Astrocyte (in vitro differentiated cells and primary cell): Measurements from ENCODE around the gene CCDC57. TPM values are rescaled to one million over a fixed set of nuclear protein-coding genes. Genes with fewer than 3 reads are reported as not detected.

ENCODE experiments used
- DNase-seq: peaks from one replicate; pipeline ENCODE4 v3.0.0-alpha.2; 2010; ENCODE audit warnings: low read depth
- FAIRE-seq: peaks from 2 replicates; lab custom pipeline; 2011; peaks lifted over from hg19 to GRCh38; lab: Jason Lieb, UNC
- H2AFZ ChIP-seq: 2 replicates; pipeline ENCODE4 v1.6.0; 2012; ENCODE audit warnings: low read depth, low read length, inconsistent platforms
- H3K27ac ChIP-seq: 2 replicates; pipeline ENCODE4 v1.5.1; 2011; ENCODE audit warnings: low read depth, low read length, inconsistent platforms
- H3K27me3 ChIP-seq: 2 replicates; pipeline ENCODE4 v1.6.0; 2011; ENCODE audit warnings: low read length, inconsistent platforms; ENCODE audit not compliant: insufficient read depth
- H3K36me3 ChIP-seq: 2 replicates; pipeline ENCODE4 v1.5.1; 2011; ENCODE audit warnings: low read length, inconsistent platforms; ENCODE audit not compliant: insufficient read depth
- H3K4me1 ChIP-seq: 2 replicates; pipeline ENCODE4 v1.5.1; 2011; ENCODE audit warnings: low read length, inconsistent platforms; ENCODE audit not compliant: insufficient read depth
- H3K4me2 ChIP-seq: 2 replicates; pipeline ENCODE4 v1.6.0; 2012; ENCODE audit warnings: low read length, inconsistent platforms
- H3K4me3 ChIP-seq: 2 replicates; pipeline ENCODE4 v1.5.1; 2011; ENCODE audit warnings: low read depth, mild to moderate bottlenecking, low read length, inconsistent platforms; ENCODE audit not compliant: insufficient read depth
- H3K79me2 ChIP-seq: 2 replicates; pipeline ENCODE4 v1.6.0; 2012; ENCODE audit warnings: mild to moderate bottlenecking, low read length, inconsistent platforms; ENCODE audit not compliant: insufficient read depth
- H3K9ac ChIP-seq: 2 replicates; pipeline ENCODE4 v1.6.0; 2012; ENCODE audit warnings: mild to moderate bottlenecking, low read length, inconsistent platforms
- H3K9me3 ChIP-seq: 2 replicates; pipeline ENCODE4 v1.5.1; 2012; ENCODE audit warnings: low read depth, mild to moderate bottlenecking, low read length, inconsistent platforms; ENCODE audit not compliant: insufficient read depth
- H4K20me1 ChIP-seq: 2 replicates; pipeline ENCODE4 v1.6.0; 2012; ENCODE audit warnings: low read length, inconsistent platforms; ENCODE audit not compliant: insufficient read depth
- H3K27ac Mint-ChIP-seq: one replicate; pipeline ENCODE4 v1.8.0; 2021; ENCODE audit warnings: mild to moderate bottlenecking, mixed read lengths; ENCODE audit not compliant: unreplicated experiment
- H3K27me3 Mint-ChIP-seq: one replicate; pipeline ENCODE4 v1.8.0; 2021; ENCODE audit warnings: low read depth, mixed read lengths; ENCODE audit not compliant: unreplicated experiment
- H3K36me3 Mint-ChIP-seq: one replicate; pipeline ENCODE4 v1.8.0; 2021; ENCODE audit warnings: low read depth, mixed read lengths; ENCODE audit not compliant: unreplicated experiment
- H3K4me1 Mint-ChIP-seq: one replicate; pipeline ENCODE4 v1.8.0; 2021; ENCODE audit warnings: low read depth, mixed read lengths; ENCODE audit not compliant: unreplicated experiment
- H3K4me3 Mint-ChIP-seq: one replicate; pipeline ENCODE4 v1.8.0; 2021; ENCODE audit warnings: mild to moderate bottlenecking, moderate library complexity, mixed read lengths; ENCODE audit not compliant: unreplicated experiment
- H3K9me3 Mint-ChIP-seq: one replicate; pipeline ENCODE4 v1.8.0; 2021; ENCODE audit warnings: mild to moderate bottlenecking, mixed read lengths; ENCODE audit not compliant: unreplicated experiment
- EZH2 ChIP-seq: IDR thresholded peaks from 2 replicates; pipeline ENCODE4 v1.6.1; 2012; ENCODE audit warnings: mild to moderate bottlenecking, low read length, inconsistent platforms; ENCODE audit not compliant: insufficient read depth
- total RNA-seq: library from RNA; stranded (reverse); gene quantifications from 2 replicates; pipeline ENCODE4 v1.2.1, GENCODE V29; 2021
- TF ChIP-seq, protein P1 (sequence below): IDR thresholded peaks from 2 replicates; pipeline ENCODE4 v1.5.1; 2011; ENCODE audit warnings: low read depth, mild to moderate bottlenecking, inconsistent platforms, low read length, moderate library complexity; ENCODE audit not compliant: insufficient read depth

Gene CCDC57
- total RNA-seq, 1 donor from 2014 or later = 20.4 TPM

DNA sequence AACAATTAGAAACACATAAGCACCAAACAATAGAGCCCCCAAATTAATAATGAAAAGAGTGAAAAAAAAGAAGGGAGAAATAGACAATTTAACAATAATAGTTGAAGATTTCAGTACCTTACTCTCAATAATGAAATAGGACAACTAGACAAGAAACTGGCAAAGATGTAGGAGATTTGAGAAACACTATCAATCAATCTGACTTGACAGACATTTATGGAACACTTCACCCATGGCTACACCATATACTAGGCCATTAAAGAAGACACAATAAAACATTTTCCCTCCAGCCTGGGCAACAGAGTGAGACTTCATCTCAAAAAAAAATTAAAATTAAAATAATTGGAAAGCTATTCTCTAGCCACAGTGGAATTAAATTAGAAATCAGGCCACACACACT is 142.0 kb downstream of the CCDC57 start:
- H3K36me3 Mint-ChIP-seq = no peaks in the 10 kb centered on the region
- no peak overlapping the region for H3K27ac ChIP-seq
- H3K9me3 Mint-ChIP-seq = no peaks in the 10 kb centered on the region
- no peak overlapping the region for H2AFZ ChIP-seq
- no peak overlapping the region for H3K4me3 Mint-ChIP-seq
- H3K4me3 ChIP-seq = no peak overlapping the region
- DNase-seq = no peak
- no peaks in the 10 kb centered on the region for H3K4me1 Mint-ChIP-seq
- peaks cover 6% of the 10 kb centered on the region for H3K4me1 ChIP-seq
- no peaks in the 10 kb centered on the region for H3K27me3 ChIP-seq
- H3K27ac Mint-ChIP-seq = no peak overlapping the region
- H3K79me2 ChIP-seq = peaks cover 8% of the 10 kb centered on the region
- peaks cover 3% of the 10 kb centered on the region for H3K27me3 Mint-ChIP-seq
- no peak for FAIRE-seq
- no peaks in the 10 kb centered on the region for H3K9me3 ChIP-seq
- H4K20me1 ChIP-seq = no peaks in the 10 kb centered on the region
- no peak overlapping the region for H3K4me2 ChIP-seq
- TF ChIP-seq EZH2 = no peak
- TF ChIP-seq, protein P1, sequence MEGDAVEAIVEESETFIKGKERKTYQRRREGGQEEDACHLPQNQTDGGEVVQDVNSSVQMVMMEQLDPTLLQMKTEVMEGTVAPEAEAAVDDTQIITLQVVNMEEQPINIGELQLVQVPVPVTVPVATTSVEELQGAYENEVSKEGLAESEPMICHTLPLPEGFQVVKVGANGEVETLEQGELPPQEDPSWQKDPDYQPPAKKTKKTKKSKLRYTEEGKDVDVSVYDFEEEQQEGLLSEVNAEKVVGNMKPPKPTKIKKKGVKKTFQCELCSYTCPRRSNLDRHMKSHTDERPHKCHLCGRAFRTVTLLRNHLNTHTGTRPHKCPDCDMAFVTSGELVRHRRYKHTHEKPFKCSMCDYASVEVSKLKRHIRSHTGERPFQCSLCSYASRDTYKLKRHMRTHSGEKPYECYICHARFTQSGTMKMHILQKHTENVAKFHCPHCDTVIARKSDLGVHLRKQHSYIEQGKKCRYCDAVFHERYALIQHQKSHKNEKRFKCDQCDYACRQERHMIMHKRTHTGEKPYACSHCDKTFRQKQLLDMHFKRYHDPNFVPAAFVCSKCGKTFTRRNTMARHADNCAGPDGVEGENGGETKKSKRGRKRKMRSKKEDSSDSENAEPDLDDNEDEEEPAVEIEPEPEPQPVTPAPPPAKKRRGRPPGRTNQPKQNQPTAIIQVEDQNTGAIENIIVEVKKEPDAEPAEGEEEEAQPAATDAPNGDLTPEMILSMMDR = no peak
- H3K9ac ChIP-seq = no peak overlapping the region
- H3K36me3 ChIP-seq = no peaks in the 10 kb centered on the region

GRCh38 chr17:82065638-82066303 is 146.9 kb downstream of the CCDC57 start, which contains the start of gene DUS1L:
DUS1L (minus strand) TSS chr17:82065804; CDS start chr17:82065059, 745 bp downstream.
- H3K36me3 Mint-ChIP-seq = no peaks in the 10 kb centered on the region
- Histone ChIP-seq H3K9ac (peak within 1 kb of the TSS; percentile 92), H4K20me1 (peaks cover 17% of the 10 kb centered on the region), H3K4me1 (peaks cover 12% of the 10 kb centered on the region), H3K4me3 (peak within 1 kb of the TSS; percentile 71), H3K27me3 (no peaks in the 10 kb centered on the region), H3K27ac (peak within 1 kb of the TSS; percentile 33), H2AFZ (peak within 1 kb of the TSS; percentile 99), H3K36me3 (peaks cover 2% of the 10 kb centered on the region), H3K4me2 (peak within 1 kb of the TSS; percentile 96), H3K9me3 (no peaks in the 10 kb centered on the region), H3K79me2 (peaks cover 30% of the 10 kb centered on the region)
- DNase-seq = peak; percentile 19
- no peaks in the 10 kb centered on the region for H3K4me1 Mint-ChIP-seq
- no peak within 1 kb of the TSS for H3K27ac Mint-ChIP-seq
- TF ChIP-seq, protein P1 = no peak
- TF ChIP-seq EZH2 = no peak
- no peaks in the 10 kb centered on the region for H3K9me3 Mint-ChIP-seq
- no peak for FAIRE-seq
- H3K27me3 Mint-ChIP-seq = no peaks in the 10 kb centered on the region
- H3K4me3 Mint-ChIP-seq = peak within 1 kb of the TSS; percentile 84

DNA sequence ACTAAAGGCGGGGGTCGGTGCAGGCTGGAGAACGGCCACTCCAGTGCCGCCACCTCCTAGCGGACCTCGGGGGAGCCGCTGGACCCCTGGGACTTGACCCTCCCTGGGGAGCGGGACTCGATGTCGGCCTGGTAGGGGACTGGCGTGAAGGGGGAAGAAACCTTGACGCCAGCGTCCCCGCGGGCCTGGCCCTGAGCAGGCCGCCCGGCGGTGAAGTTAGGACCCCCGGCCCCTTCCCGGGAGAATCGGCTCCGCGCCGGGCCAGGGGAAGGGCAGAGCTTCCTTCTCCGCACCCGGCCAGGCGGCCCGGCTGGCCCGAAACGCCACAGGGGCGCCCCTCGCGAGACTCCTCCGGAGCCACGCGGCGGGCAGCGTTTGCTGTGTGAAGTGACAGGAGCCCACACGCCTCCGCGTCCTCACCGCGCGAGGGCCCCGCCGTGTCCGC is 147.4 kb downstream of the CCDC57 start:
- FAIRE-seq = no peak
- peak overlapping the region; percentile 33 for H3K27ac ChIP-seq
- H3K36me3 Mint-ChIP-seq = peaks cover 2% of the 10 kb centered on the region

More for the DNA sequence above, 147.4 kb downstream of the CCDC57 start:
- peak; percentile 12 for DNase-seq
- Histone ChIP-seq H3K4me1 (peaks cover 12% of the 10 kb centered on the region), H3K9me3 (no peaks in the 10 kb centered on the region), H3K9ac (peak overlapping the region; percentile 92), H3K27me3 (no peaks in the 10 kb centered on the region), H4K20me1 (peaks cover 20% of the 10 kb centered on the region), H3K4me2 (peak overlapping the region; percentile 96), H3K4me3 (peak overlapping the region; percentile 71), H3K36me3 (peaks cover 2% of the 10 kb centered on the region), H3K79me2 (peaks cover 30% of the 10 kb centered on the region), H2AFZ (peak overlapping the region; percentile 66)
- Mint-ChIP-seq H3K4me1 (no peaks in the 10 kb centered on the region), H3K27ac (no peak overlapping the region), H3K27me3 (no peaks in the 10 kb centered on the region), H3K4me3 (peak overlapping the region; percentile 76), H3K9me3 (no peaks in the 10 kb centered on the region)
- TF ChIP-seq, protein P1 = no peak
- TF ChIP-seq EZH2 = no peak
